Epithelial cell of esophagus (primary cell): Measurements from ENCODE around the gene VPREB3.

Source experiments
- DNase-seq: peaks from one replicate; pipeline ENCODE4 v3.0.0; 2010; ENCODE audit warnings: low read depth
- H3K4me3 ChIP-seq: 2 replicates; pipeline ENCODE4 v1.5.1; 2011; ENCODE audit warnings: mild to moderate bottlenecking, low read length, control low read depth
- TF ChIP-seq, protein P1 (sequence below): IDR thresholded peaks from 2 replicates; pipeline ENCODE4 v1.5.1; 2011; ENCODE audit warnings: low read depth, mild to moderate bottlenecking, low read length, control low read depth, inconsistent platforms; ENCODE audit not compliant: insufficient read depth; ENCODE audit errors: missing control alignments

The VPREB3 gene, protein sequence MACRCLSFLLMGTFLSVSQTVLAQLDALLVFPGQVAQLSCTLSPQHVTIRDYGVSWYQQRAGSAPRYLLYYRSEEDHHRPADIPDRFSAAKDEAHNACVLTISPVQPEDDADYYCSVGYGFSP

DNA sequence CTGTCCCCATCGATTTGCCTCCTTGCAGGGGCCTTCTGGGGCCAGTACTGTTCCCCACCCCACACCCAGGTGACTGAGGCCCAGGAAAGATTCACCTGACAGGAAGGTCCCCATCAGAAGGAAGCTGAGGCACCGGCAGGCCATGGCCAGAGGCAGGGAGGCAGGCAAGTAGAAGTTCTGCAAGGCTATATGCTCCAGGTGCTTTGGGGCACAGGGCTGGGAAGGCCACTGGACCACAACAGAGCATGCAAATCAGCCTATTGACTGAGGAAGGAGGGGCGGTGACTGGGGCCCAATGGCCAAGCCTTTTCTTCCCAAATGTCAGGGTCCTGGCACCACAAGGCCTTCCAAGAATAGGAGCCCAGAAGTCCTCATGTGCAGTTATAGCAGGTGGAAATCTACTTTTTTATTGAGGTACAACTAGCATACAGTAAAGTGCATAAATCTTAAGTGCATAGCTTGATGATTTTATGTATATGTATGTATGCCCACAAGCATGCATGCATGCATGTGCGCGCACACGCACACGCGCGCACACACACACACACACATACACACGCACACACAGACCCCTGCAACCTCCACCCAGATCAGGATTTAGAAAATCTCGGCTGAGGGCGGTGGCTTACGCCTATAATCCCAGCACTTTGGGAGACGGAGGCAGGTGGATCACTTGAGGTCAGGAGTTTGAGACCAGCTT, at the start of gene VPREB3:
TSS of gene VPREB3 (minus strand) at position 206 of the 700 bp plus-strand sequence. CDS start at position 144, 62 bp downstream.
- H3K4me3 ChIP-seq, result no peak within 1 kb of the TSS
- DNase-seq, result no peak
- TF ChIP-seq, protein P1, sequence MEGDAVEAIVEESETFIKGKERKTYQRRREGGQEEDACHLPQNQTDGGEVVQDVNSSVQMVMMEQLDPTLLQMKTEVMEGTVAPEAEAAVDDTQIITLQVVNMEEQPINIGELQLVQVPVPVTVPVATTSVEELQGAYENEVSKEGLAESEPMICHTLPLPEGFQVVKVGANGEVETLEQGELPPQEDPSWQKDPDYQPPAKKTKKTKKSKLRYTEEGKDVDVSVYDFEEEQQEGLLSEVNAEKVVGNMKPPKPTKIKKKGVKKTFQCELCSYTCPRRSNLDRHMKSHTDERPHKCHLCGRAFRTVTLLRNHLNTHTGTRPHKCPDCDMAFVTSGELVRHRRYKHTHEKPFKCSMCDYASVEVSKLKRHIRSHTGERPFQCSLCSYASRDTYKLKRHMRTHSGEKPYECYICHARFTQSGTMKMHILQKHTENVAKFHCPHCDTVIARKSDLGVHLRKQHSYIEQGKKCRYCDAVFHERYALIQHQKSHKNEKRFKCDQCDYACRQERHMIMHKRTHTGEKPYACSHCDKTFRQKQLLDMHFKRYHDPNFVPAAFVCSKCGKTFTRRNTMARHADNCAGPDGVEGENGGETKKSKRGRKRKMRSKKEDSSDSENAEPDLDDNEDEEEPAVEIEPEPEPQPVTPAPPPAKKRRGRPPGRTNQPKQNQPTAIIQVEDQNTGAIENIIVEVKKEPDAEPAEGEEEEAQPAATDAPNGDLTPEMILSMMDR, result no peak

GRCh38 chr22:23803001-23803819, 49.0 kb upstream of the VPREB3 start:
- TF ChIP-seq, protein P1, result no peak
- no peak overlapping the region for H3K4me3 ChIP-seq
- no peak for DNase-seq

- no peak for DNase-seq
- no peak overlapping the region for H3K4me3 ChIP-seq
- TF ChIP-seq, protein P1, result no peak
These were observed 47.7 kb upstream of the VPREB3 start for GRCh38 chr22:23801886-23802377.

GRCh38 chr22:23801238-23801821, 47.1 kb upstream of the VPREB3 start:
- TF ChIP-seq, protein P1, result no peak
- no peak for DNase-seq
- no peak overlapping the region for H3K4me3 ChIP-seq

GRCh38 chr22:23800297-23801237, 46.3 kb upstream of the VPREB3 start:
- DNase-seq, result no peak
- no peak overlapping the region for H3K4me3 ChIP-seq
- TF ChIP-seq, protein P1, result no peak

DNA sequence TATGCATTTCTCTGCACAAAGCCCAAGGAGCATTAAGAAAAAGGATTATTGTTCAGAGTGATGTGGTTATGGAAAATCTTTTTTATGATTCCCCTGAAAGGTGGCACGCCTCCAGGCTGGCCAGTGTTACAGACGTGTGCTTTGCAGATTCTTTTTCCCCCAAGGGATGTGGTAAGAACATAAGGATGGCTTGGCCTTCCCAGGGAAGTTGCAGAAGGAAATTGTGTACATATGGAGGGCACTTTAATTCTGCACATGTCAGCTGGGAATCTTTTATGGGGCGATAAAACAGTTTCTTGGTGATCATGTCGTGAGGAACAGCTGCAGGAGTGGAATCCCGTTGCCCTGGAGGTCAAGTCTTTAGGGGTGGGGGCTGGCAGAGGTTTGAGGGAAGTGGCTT, 42.2 kb upstream of the VPREB3 start:
- TF ChIP-seq, protein P1, result no peak
- DNase-seq, result no peak
- no peak overlapping the region for H3K4me3 ChIP-seq
